ENCODE measurements around the gene YWHAG. TPM values are rescaled to one million over a fixed set of nuclear protein-coding genes. Genes with fewer than 3 reads are reported as not detected.

The YWHAG gene
- total and polyA plus RNA-seq, 2 of the 13 experiments (the other 11 are each of a cell fraction or from before 2014, with no cell fraction given): 36.9 to 67.5 TPM

DNA sequence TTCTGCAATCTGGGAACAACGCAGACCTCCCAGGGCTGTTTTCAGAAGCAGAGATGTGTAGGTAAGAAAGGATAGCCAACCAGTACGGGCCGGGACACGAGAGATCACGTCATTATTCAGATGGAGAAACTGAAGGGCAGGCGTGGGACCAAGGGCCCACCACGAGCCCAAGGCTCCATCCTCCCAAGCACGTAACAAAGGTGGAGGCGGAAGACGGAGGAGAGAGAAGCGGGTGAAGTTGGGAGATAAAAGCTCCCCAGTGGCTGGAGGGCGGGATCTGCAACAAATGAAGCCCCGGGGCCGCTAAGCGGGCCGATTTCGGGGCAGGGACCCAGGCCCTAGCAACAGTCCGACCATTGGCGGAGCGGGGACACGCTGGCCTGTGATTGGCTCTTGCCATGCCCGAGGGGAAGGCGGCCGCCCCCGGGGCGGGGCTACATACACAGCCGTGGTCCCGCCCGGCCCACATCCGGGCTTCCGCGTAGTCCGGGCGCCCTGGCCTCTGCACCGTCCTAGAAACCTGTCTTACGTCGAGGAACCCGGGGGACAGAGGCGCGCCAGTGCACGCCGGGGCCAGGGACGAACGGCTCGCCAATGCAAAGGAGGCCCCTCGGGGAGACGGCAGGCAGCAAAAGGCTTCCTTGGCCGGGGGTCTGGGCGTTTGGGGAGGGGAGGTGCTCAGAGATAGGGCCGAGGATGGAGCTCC is 40.9 kb downstream of the YWHAG start (continued):
- no peak for TF ChIP-seq ZNF318 (CRISPR knock-in tag; IDR thresholded peaks at IDR 0.05)
- TF ChIP-seq NFYB (CRISPR knock-in tag; IDR thresholded peaks at IDR 0.05): peak; percentile 94
- TF ChIP-seq SETDB1 (CRISPR knock-in tag; IDR thresholded peaks at IDR 0.05; ENCODE audit: borderline replicate concordance): no peak
- peak; percentile 5 for TF ChIP-seq TEAD3 (CRISPR knock-in tag; optimal IDR thresholded peaks at IDR 0.05; ENCODE audit: borderline replicate concordance)
- no peak; the same call in 1 of the 2 replicates for TF ChIP-seq ZNF772 (CRISPR knock-in tag; IDR thresholded peaks at IDR 0.05)
- TF ChIP-seq MEF2D (CRISPR knock-in tag; IDR thresholded peaks at IDR 0.05): peak; percentile 4; the same call in 1 of the 2 replicates
- TF ChIP-seq, protein P1, sequence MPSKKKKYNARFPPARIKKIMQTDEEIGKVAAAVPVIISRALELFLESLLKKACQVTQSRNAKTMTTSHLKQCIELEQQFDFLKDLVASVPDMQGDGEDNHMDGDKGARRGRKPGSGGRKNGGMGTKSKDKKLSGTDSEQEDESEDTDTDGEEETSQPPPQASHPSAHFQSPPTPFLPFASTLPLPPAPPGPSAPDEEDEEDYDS (CRISPR knock-in tag; IDR thresholded peaks at IDR 0.05): peak; percentile 87
- peak; percentile 13; the same call in 1 of the 2 replicates for TF ChIP-seq ZNF501 (CRISPR knock-in tag; IDR thresholded peaks at IDR 0.05)
- TF ChIP-seq TOE1 (CRISPR knock-in tag; IDR thresholded peaks at IDR 0.05): no peak; the same call in 1 of the 2 replicates
- peak; percentile 23; the same call in 1 of the 2 replicates for TF ChIP-seq MXD1 (CRISPR knock-in tag; IDR thresholded peaks at IDR 0.05)
- peak; percentile 73 for TF ChIP-seq UBTF (CRISPR knock-in tag; IDR thresholded peaks at IDR 0.05)
- TF ChIP-seq NFKB2 (CRISPR knock-in tag; IDR thresholded peaks at IDR 0.05; ENCODE audit: borderline replicate concordance): peak; percentile 73; the same call in 1 of the 2 replicates
- 0 out of 2 replicates have a peak, but pooled peaks have one; percentile 15 for TF ChIP-seq ZNF12 (CRISPR knock-in tag; IDR thresholded peaks at IDR 0.05)
- TF ChIP-seq MAFK (conservative IDR thresholded peaks at IDR 0.05 in 1 of 2, IDR thresholded peaks at IDR 0.05 in 1 of 2; ENCODE audit: low read length in 2 of 2): no peak
